HG03097 (cell line): Measurements from ENCODE around the gene CYB561D2.

Experiments used
- ATAC-seq: cut with Tn5 transposase; IDR thresholded peaks from one replicate; pipeline ENCODE4 v1.9.1; 2021; ENCODE audit not compliant: unreplicated experiment, low FRiP score

Gene CYB561D2

DNA sequence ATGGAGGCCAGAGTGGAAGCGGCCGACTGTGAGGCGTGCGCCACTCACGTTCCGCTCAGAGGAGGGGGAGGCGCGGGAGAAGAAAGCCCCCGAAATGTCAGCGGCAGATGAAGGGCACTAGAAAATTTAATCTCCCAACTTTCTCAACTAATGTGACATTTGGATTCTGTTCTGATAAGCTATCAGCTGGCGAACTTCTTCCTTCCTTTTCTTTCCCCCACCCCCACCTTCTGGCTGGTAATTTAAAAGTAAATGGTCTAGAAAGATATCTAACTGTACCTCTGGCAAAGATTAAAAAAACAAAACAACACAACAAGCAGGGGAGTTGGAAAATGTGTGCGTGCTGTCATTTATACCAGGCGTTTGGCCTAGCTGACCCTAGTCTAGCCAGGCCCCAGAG is 35.1 kb downstream of the CYB561D2 start:
- ATAC-seq: no peak

- no peak for ATAC-seq
These were observed 37.5 kb downstream of the CYB561D2 start for GRCh38 chr3:50388016-50388719.

DNA sequence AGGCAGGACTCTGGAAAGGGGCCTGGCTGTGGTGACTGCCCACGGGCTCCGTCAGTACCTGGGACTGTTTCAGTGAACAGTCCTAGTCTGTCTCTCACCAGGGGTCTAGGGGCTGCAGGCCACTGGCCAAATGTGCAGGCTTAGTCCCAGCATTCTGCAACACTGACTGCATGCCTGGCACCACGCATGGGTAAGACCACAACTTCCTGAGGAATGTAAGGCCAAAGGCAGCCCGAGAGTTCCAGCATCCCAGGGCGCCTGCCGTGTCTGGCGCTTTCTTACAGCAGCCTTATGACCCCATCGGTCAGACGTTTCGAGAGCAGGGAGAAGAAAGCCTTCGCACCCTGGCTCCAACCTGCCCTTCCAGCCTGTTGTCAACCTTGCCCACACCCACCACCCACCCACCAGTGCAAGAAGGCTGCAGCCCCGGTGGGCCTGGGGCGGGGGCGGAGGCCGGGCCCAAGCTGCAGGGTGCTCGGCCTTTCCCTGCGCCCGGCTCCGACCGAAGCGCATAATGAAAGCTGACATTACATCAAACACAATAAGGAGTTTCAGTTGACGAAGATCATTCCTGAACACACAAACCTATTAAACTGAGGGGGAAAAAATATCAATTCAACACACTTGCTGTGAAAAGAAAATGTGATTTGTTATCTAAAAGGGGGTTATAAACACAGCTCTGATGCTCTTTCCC is 38.2 kb downstream of the CYB561D2 start:
- no peak for ATAC-seq

GRCh38 chr3:50389414-50389767 is 38.7 kb downstream of the CYB561D2 start:
- ATAC-seq: no peak

GRCh38 chr3:50390508-50391224 is 40.0 kb downstream of the CYB561D2 start:
- ATAC-seq: no peak

- no peak for ATAC-seq
These were observed 41.5 kb downstream of the CYB561D2 start for GRCh38 chr3:50392101-50392715.

DNA sequence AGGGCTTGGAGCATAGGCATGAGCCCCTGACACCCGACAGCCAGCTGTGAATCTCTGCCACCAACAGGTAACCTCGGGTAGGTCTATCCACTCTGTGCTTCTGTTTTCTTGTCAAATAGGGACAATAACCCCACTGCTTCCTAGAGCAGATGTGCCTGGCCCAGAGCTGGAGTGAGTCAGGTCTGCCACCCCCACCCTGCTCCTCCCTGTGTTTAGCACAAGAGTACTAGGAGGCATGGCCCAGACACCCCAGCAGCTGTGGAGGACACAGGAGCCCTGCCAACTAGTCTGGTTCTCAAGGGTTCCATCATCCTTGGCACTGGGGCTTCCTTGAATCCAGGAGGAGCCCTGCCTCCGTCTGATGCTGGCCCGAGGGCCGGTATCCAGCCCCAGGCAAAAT is 42.4 kb downstream of the CYB561D2 start:
- ATAC-seq: no peak

DNA sequence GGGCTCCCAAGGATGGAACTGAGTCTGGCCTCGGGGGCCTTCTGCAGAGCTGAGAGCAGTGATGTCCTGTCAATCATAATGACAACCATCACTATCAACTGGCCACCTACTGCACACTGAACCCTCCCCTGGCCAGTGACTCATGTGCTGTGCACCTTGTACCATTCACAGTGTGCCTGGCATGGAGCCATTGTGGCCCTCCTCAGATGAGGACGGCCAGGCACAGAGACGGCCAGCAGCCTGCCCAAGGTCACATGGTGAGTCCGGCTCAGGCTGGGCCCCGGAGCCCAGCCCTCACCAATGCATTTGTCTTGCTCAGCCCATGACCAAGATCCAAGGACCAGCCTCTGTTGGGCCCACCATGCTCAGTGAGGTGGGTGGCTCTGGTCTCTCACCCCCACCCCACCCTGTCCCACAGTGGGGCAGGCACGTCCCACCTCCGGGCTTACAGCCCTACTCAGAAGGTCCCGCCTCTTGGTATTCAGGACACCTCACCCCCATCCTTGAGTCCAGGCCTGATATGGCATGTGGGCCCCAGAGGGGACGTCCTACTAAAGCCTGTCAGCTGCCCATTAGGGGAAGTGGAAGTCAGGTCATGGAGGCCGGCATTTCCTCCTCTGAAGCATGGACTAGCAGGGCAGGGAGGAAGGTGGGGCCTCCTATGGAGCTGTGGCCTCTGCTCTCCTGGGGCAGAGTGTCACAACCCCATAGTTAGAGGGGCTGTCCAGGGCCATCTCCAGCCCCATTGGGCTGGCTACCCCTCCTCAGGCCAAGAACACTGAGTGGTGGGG is 44.6 kb downstream of the CYB561D2 start:
- ATAC-seq: no peak

DNA sequence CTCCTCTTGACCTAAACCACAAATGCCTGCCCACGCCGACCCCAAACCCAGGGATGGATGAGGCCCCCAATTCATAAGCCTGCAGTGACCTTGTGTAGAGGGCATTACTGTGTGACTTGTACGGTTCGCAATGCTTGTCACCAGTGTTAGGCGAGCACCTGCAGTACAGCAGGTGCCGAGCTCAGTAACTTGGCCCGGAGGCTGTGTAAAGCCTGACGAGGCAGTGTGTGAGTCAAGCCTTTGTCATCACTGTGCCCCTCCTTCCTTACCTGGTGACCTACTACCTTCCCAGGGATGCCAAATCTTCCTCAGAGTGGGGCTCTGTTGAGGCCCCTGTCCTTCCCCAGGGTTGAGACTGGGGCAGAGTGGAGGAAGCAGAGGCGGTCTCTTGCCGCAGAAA is 45.8 kb downstream of the CYB561D2 start:
- no peak for ATAC-seq

DNA sequence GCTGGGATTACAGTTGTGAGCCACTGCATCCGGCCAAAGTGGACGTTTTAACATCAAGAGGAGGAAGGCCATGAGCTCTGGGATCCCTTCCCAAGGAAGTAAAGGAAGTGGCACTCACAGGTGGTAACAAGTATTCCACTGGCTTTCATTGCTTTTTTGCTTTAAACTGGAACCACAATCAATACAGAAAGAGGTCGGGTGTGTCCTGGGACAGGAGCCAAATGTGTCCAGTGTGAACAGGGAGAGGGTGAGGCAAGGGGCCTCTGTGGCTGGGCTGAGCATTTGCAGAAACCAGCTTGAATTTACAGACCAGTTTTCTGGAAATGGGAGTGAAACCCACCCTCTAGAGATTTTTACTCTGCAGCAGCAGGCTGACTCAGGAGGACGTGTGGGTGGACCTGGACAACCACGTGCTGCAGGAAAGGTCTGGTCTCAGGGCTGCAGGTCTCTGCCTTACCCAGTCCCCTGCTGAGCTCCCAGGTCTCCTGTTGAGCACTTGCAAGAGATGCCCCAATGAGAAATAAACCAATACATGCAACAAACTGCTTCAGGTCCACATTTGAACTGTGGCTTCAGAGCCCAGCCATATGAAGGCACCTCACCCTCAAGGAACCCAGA is 51.4 kb downstream of the CYB561D2 start:
- no peak for ATAC-seq
